22Rv1 (cell line): ENCODE results near the gene ENTPD2.

Experiments
- H3K27ac ChIP-seq: fragments of 450-650 bp; 2 replicates; pipeline ENCODE4 v1.5.1; 2017
- CTCF ChIP-seq: fragments of 450-650 bp; IDR thresholded peaks from 2 replicates; pipeline ENCODE4 v1.5.1; 2017; ENCODE audit warnings: mild to moderate bottlenecking
- ZFX ChIP-seq: fragments of 450-650 bp; IDR thresholded peaks from 2 replicates; pipeline ENCODE4 v1.6.1; 2017; ENCODE audit warnings: antibody characterized with exemption, borderline replicate concordance

Gene ENTPD2

GRCh38 chr9:137023583-137023991 is 30.3 kb downstream of the ENTPD2 start:
- no peak for TF ChIP-seq ZFX
- TF ChIP-seq CTCF, result no peak
- peak overlapping the region; percentile 91 for H3K27ac ChIP-seq

GRCh38 chr9:137023157-137023556 is 30.7 kb downstream of the ENTPD2 start:
- peak overlapping the region; percentile 91 for H3K27ac ChIP-seq
- TF ChIP-seq ZFX (no peak), CTCF (no peak)

GRCh38 chr9:137022662-137023008 is 31.2 kb downstream of the ENTPD2 start:
- peak overlapping the region; percentile 91 for H3K27ac ChIP-seq
- TF ChIP-seq CTCF, result no peak
- no peak for TF ChIP-seq ZFX

- H3K27ac ChIP-seq, result peak overlapping the region; percentile 91
Observed at GRCh38 chr9:137021979-137022661, 31.7 kb downstream of the ENTPD2 start.

GRCh38 chr9:137021568-137021978 is 32.3 kb downstream of the ENTPD2 start:
- TF ChIP-seq ZFX (no peak), CTCF (no peak)
- H3K27ac ChIP-seq, result peak overlapping the region; percentile 30; the same call in 1 of the 2 replicates

More at GRCh38 chr9:137021979-137022661, 31.7 kb downstream of the ENTPD2 start:
- no peak for TF ChIP-seq ZFX
- no peak for TF ChIP-seq CTCF

- peak overlapping the region; percentile 30; the same call in 1 of the 2 replicates for H3K27ac ChIP-seq
- TF ChIP-seq CTCF, result no peak
- no peak for TF ChIP-seq ZFX
Observed at GRCh38 chr9:137020771-137021567, 32.9 kb downstream of the ENTPD2 start.

GRCh38 chr9:137019891-137020683 is 33.8 kb downstream of the ENTPD2 start:
- no peak for TF ChIP-seq ZFX

More at GRCh38 chr9:137019891-137020683, 33.8 kb downstream of the ENTPD2 start:
- H3K27ac ChIP-seq, result no peak overlapping the region
